ENCODE data around the gene RAPGEF1. TPM values are rescaled to one million over a fixed set of nuclear protein-coding genes. Genes with fewer than 3 reads are reported as not detected.

The RAPGEF1 gene
- total RNA-seq, 1 donor from 2014 or later = 19.8 TPM

GRCh38 chr9:131723632-131724031 is 16.2 kb downstream of the RAPGEF1 start:
- Histone ChIP-seq H3K36me3 (ENCODE audit: control insufficient read depth in 3 of 3, insufficient read depth in 3 of 3, low read length in 3 of 3) (peaks cover 0 to 5% (median 4%) of the 10 kb centered on the region in 3 donors), H3K4me1 (ENCODE audit: control insufficient read depth in 3 of 3, insufficient read depth in 3 of 3, low read length in 3 of 3) (peaks cover 28 to 55% (median 42%) of the 10 kb centered on the region in 3 donors), H3K27ac (ENCODE audit: low read depth, low read length) (no peak overlapping the region)

GRCh38 chr9:131722255-131722654 is 17.6 kb downstream of the RAPGEF1 start:
- peaks cover 0 to 6% (median 4%) of the 10 kb centered on the region in 3 donors for H3K36me3 ChIP-seq (ENCODE audit: control insufficient read depth in 3 of 3, insufficient read depth in 3 of 3, low read length in 3 of 3)
- no peaks in the 10 kb centered on the region for H3K27me3 ChIP-seq (ENCODE audit: control insufficient read depth in 3 of 3, insufficient read depth in 3 of 3, low read length in 3 of 3)
- no peaks in the 10 kb centered on the region for H3K9me3 ChIP-seq (ENCODE audit: control insufficient read depth in 3 of 3, low read length in 3 of 3)
- no peak overlapping the region for H3K9ac ChIP-seq (ENCODE audit: low read depth in 1 of 3, low read length in 3 of 3)
- no peak overlapping the region for H3K27ac ChIP-seq (ENCODE audit: low read depth, low read length)
- H3K4me1 ChIP-seq (ENCODE audit: control insufficient read depth in 3 of 3, insufficient read depth in 3 of 3, low read length in 3 of 3) = peaks cover 19 to 53% (median 42%) of the 10 kb centered on the region in 3 donors
- no peak overlapping the region for H3K4me3 ChIP-seq (ENCODE audit: low read length in 3 of 3)

More at GRCh38 chr9:131723632-131724031, 16.2 kb downstream of the RAPGEF1 start:
- Histone ChIP-seq H3K27me3 (ENCODE audit: control insufficient read depth in 3 of 3, insufficient read depth in 3 of 3, low read length in 3 of 3) (no peaks in the 10 kb centered on the region), H3K4me3 (ENCODE audit: low read length in 3 of 3) (no peak overlapping the region), H3K9me3 (ENCODE audit: control insufficient read depth in 3 of 3, low read length in 3 of 3) (no peaks in the 10 kb centered on the region), H3K9ac (ENCODE audit: low read depth in 1 of 3, low read length in 3 of 3) (no peak overlapping the region)

- Histone ChIP-seq H3K27ac (ENCODE audit: low read depth, low read length) (no peak overlapping the region), H3K36me3 (ENCODE audit: control insufficient read depth in 3 of 3, insufficient read depth in 3 of 3, low read length in 3 of 3) (peaks cover 0 to 6% (median 4%) of the 10 kb centered on the region in 3 donors), H3K9ac (ENCODE audit: low read depth in 1 of 3, low read length in 3 of 3) (no peak overlapping the region), H3K9me3 (ENCODE audit: control insufficient read depth in 3 of 3, low read length in 3 of 3) (no peaks in the 10 kb centered on the region), H3K27me3 (ENCODE audit: control insufficient read depth in 3 of 3, insufficient read depth in 3 of 3, low read length in 3 of 3) (no peaks in the 10 kb centered on the region), H3K4me3 (ENCODE audit: low read length in 3 of 3) (no peak overlapping the region), H3K4me1 (ENCODE audit: control insufficient read depth in 3 of 3, insufficient read depth in 3 of 3, low read length in 3 of 3) (peaks cover 16 to 47% (median 42%) of the 10 kb centered on the region in 3 donors)
These were observed 18.8 kb downstream of the RAPGEF1 start for GRCh38 chr9:131721076-131721475.

GRCh38 chr9:131720330-131720729 is 19.5 kb downstream of the RAPGEF1 start:
- Histone ChIP-seq H3K27me3 (ENCODE audit: control insufficient read depth in 3 of 3, insufficient read depth in 3 of 3, low read length in 3 of 3) (no peaks in the 10 kb centered on the region), H3K9me3 (ENCODE audit: control insufficient read depth in 3 of 3, low read length in 3 of 3) (no peaks in the 10 kb centered on the region), H3K36me3 (ENCODE audit: control insufficient read depth in 3 of 3, insufficient read depth in 3 of 3, low read length in 3 of 3) (peaks cover 0 to 6% (median 4%) of the 10 kb centered on the region in 3 donors), H3K4me1 (ENCODE audit: control insufficient read depth in 3 of 3, insufficient read depth in 3 of 3, low read length in 3 of 3) (peaks cover 17 to 46% (median 43%) of the 10 kb centered on the region in 3 donors), H3K9ac (ENCODE audit: low read depth in 1 of 3, low read length in 3 of 3) (no peak overlapping the region), H3K4me3 (ENCODE audit: low read length in 3 of 3) (no peak overlapping the region), H3K27ac (ENCODE audit: low read depth, low read length) (no peak overlapping the region)

GRCh38 chr9:131719262-131719908 is 20.5 kb downstream of the RAPGEF1 start:
- peaks cover 19 to 47% (median 43%) of the 10 kb centered on the region in 3 donors for H3K4me1 ChIP-seq (ENCODE audit: control insufficient read depth in 3 of 3, insufficient read depth in 3 of 3, low read length in 3 of 3)
- H3K27me3 ChIP-seq (ENCODE audit: control insufficient read depth in 3 of 3, insufficient read depth in 3 of 3, low read length in 3 of 3) = no peaks in the 10 kb centered on the region
- H3K4me3 ChIP-seq (ENCODE audit: low read length in 3 of 3) = no peak overlapping the region
- no peak overlapping the region for H3K27ac ChIP-seq (ENCODE audit: low read depth, low read length)
- peaks cover 0 to 6% (median 4%) of the 10 kb centered on the region in 3 donors for H3K36me3 ChIP-seq (ENCODE audit: control insufficient read depth in 3 of 3, insufficient read depth in 3 of 3, low read length in 3 of 3)
- H3K9me3 ChIP-seq (ENCODE audit: control insufficient read depth in 3 of 3, low read length in 3 of 3) = no peaks in the 10 kb centered on the region
- no peak overlapping the region for H3K9ac ChIP-seq (ENCODE audit: low read depth in 1 of 3, low read length in 3 of 3)

GRCh38 chr9:131717719-131718460 is 22.0 kb downstream of the RAPGEF1 start:
- Histone ChIP-seq H3K4me1 (ENCODE audit: control insufficient read depth in 3 of 3, insufficient read depth in 3 of 3, low read length in 3 of 3) (peaks cover 26 to 48% (median 45%) of the 10 kb centered on the region in 3 donors), H3K9me3 (ENCODE audit: control insufficient read depth in 3 of 3, low read length in 3 of 3) (no peaks in the 10 kb centered on the region), H3K27me3 (ENCODE audit: control insufficient read depth in 3 of 3, insufficient read depth in 3 of 3, low read length in 3 of 3) (no peaks in the 10 kb centered on the region), H3K4me3 (ENCODE audit: low read length in 3 of 3) (no peak overlapping the region), H3K27ac (ENCODE audit: low read depth, low read length) (peak overlapping the region; percentile 4), H3K9ac (ENCODE audit: low read depth in 1 of 3, low read length in 3 of 3) (peak overlapping the region in 1 of 3 donors; percentile 11), H3K36me3 (ENCODE audit: control insufficient read depth in 3 of 3, insufficient read depth in 3 of 3, low read length in 3 of 3) (peaks cover 0 to 6% (median 4%) of the 10 kb centered on the region in 3 donors)

- H3K27ac ChIP-seq (ENCODE audit: low read depth, low read length) = peak overlapping the region; percentile 69
- H3K36me3 ChIP-seq (ENCODE audit: control insufficient read depth in 3 of 3, insufficient read depth in 3 of 3, low read length in 3 of 3) = peaks cover 0 to 2% (median 2%) of the 10 kb centered on the region in 3 donors
- H3K4me1 ChIP-seq (ENCODE audit: control insufficient read depth in 3 of 3, insufficient read depth in 3 of 3, low read length in 3 of 3) = peaks cover 26 to 51% (median 38%) of the 10 kb centered on the region in 3 donors
- no peaks in the 10 kb centered on the region for H3K27me3 ChIP-seq (ENCODE audit: control insufficient read depth in 3 of 3, insufficient read depth in 3 of 3, low read length in 3 of 3)
- no peak overlapping the region for H3K4me3 ChIP-seq (ENCODE audit: low read length in 3 of 3)
- no peaks in the 10 kb centered on the region for H3K9me3 ChIP-seq (ENCODE audit: control insufficient read depth in 3 of 3, low read length in 3 of 3)
- no peak overlapping the region for H3K9ac ChIP-seq (ENCODE audit: low read depth in 1 of 3, low read length in 3 of 3)
These were observed 24.0 kb downstream of the RAPGEF1 start for GRCh38 chr9:131715906-131716305.

- no peaks in the 10 kb centered on the region for H3K27me3 ChIP-seq (ENCODE audit: control insufficient read depth in 3 of 3, insufficient read depth in 3 of 3, low read length in 3 of 3)
- H3K9me3 ChIP-seq (ENCODE audit: control insufficient read depth in 3 of 3, low read length in 3 of 3) = no peaks in the 10 kb centered on the region
- peak overlapping the region; percentile 69 for H3K27ac ChIP-seq (ENCODE audit: low read depth, low read length)
- peaks cover 34 to 50% (median 39%) of the 10 kb centered on the region in 3 donors for H3K4me1 ChIP-seq (ENCODE audit: control insufficient read depth in 3 of 3, insufficient read depth in 3 of 3, low read length in 3 of 3)
- H3K4me3 ChIP-seq (ENCODE audit: low read length in 3 of 3) = no peak overlapping the region
- H3K9ac ChIP-seq (ENCODE audit: low read depth in 1 of 3, low read length in 3 of 3) = peak overlapping the region in 1 of 3 donors; percentile 25
- H3K36me3 ChIP-seq (ENCODE audit: control insufficient read depth in 3 of 3, insufficient read depth in 3 of 3, low read length in 3 of 3) = peaks cover 0 to 2% (median 0%) of the 10 kb centered on the region in 3 donors
These were observed 25.1 kb downstream of the RAPGEF1 start for GRCh38 chr9:131714821-131715220.

GRCh38 chr9:131714161-131714646 is 25.7 kb downstream of the RAPGEF1 start:
- Histone ChIP-seq H3K9me3 (ENCODE audit: control insufficient read depth in 3 of 3, low read length in 3 of 3) (no peaks in the 10 kb centered on the region), H3K36me3 (ENCODE audit: control insufficient read depth in 3 of 3, insufficient read depth in 3 of 3, low read length in 3 of 3) (peaks cover 0 to 2% (median 0%) of the 10 kb centered on the region in 3 donors), H3K27me3 (ENCODE audit: control insufficient read depth in 3 of 3, insufficient read depth in 3 of 3, low read length in 3 of 3) (no peaks in the 10 kb centered on the region), H3K27ac (ENCODE audit: low read depth, low read length) (peak overlapping the region; percentile 55), H3K9ac (ENCODE audit: low read depth in 1 of 3, low read length in 3 of 3) (peak overlapping the region in 1 of 3 donors; percentile 25), H3K4me1 (ENCODE audit: control insufficient read depth in 3 of 3, insufficient read depth in 3 of 3, low read length in 3 of 3) (peaks cover 39 to 56% (median 45%) of the 10 kb centered on the region in 3 donors), H3K4me3 (ENCODE audit: low read length in 3 of 3) (no peak overlapping the region)

GRCh38 chr9:131713016-131713415 is 26.9 kb downstream of the RAPGEF1 start:
- Histone ChIP-seq H3K27me3 (ENCODE audit: control insufficient read depth in 3 of 3, insufficient read depth in 3 of 3, low read length in 3 of 3) (no peaks in the 10 kb centered on the region), H3K9ac (ENCODE audit: low read depth in 1 of 3, low read length in 3 of 3) (no peak overlapping the region), H3K4me1 (ENCODE audit: control insufficient read depth in 3 of 3, insufficient read depth in 3 of 3, low read length in 3 of 3) (peaks cover 40 to 51% (median 45%) of the 10 kb centered on the region in 3 donors), H3K36me3 (ENCODE audit: control insufficient read depth in 3 of 3, insufficient read depth in 3 of 3, low read length in 3 of 3) (no peaks in the 10 kb centered on the region), H3K27ac (ENCODE audit: low read depth, low read length) (peak overlapping the region; percentile 55), H3K4me3 (ENCODE audit: low read length in 3 of 3) (no peak overlapping the region), H3K9me3 (ENCODE audit: control insufficient read depth in 3 of 3, low read length in 3 of 3) (no peaks in the 10 kb centered on the region)
